ENCODE data around the gene SMAD4. TPM values are rescaled to one million over a fixed set of nuclear protein-coding genes. Genes with fewer than 3 reads are reported as not detected.
"Not testable (repeated sequence)": the region's sequence is repeated elsewhere in the genome, so short reads cannot be mapped to it uniquely, and the experiment has no call there.

Gene SMAD4
- total RNA-seq, 1 donor from 2014 or later = 196 TPM

GRCh38 chr18:51111633-51112355, 81.8 kb downstream of the SMAD4 start:
- DNase-seq (ENCODE audit: low read depth) = not testable (repeated sequence)

GRCh38 chr18:51116996-51117395, 87.0 kb downstream of the SMAD4 start:
- DNase-seq (ENCODE audit: low read depth) = not testable (repeated sequence)

- DNase-seq (ENCODE audit: low read depth) = not testable (repeated sequence)
These were observed 89.5 kb downstream of the SMAD4 start for GRCh38 chr18:51119561-51119960.

- not testable (repeated sequence) for DNase-seq (ENCODE audit: low read depth)
These were observed 90.0 kb downstream of the SMAD4 start for GRCh38 chr18:51119976-51120375.

- no peak for DNase-seq (ENCODE audit: low read depth)
These were observed 91.0 kb downstream of the SMAD4 start for GRCh38 chr18:51120809-51121596.

- no peak for DNase-seq (ENCODE audit: low read depth)
These were observed 91.5 kb downstream of the SMAD4 start for GRCh38 chr18:51121597-51121857.

GRCh38 chr18:51122266-51123045, 92.4 kb downstream of the SMAD4 start:
- no peak for DNase-seq (ENCODE audit: low read depth)

- no peak for DNase-seq (ENCODE audit: low read depth)
These were observed 93.0 kb downstream of the SMAD4 start for GRCh38 chr18:51123046-51123395.

- DNase-seq (ENCODE audit: low read depth) = no peak
These were observed 93.5 kb downstream of the SMAD4 start for GRCh38 chr18:51123481-51123880.

GRCh38 chr18:51123936-51124486, 94.0 kb downstream of the SMAD4 start:
- no peak for DNase-seq (ENCODE audit: low read depth)

GRCh38 chr18:51125976-51126375, 96.0 kb downstream of the SMAD4 start:
- no peak for DNase-seq (ENCODE audit: low read depth)

GRCh38 chr18:51127664-51128063, 97.7 kb downstream of the SMAD4 start:
- DNase-seq (ENCODE audit: low read depth) = no peak

- no peak for DNase-seq (ENCODE audit: low read depth)
These were observed 98.5 kb downstream of the SMAD4 start for GRCh38 chr18:51128533-51128932.

GRCh38 chr18:51132256-51132935, 102.4 kb downstream of the SMAD4 start:
- DNase-seq (ENCODE audit: low read depth) = peak; percentile 68

- DNase-seq (ENCODE audit: low read depth) = peak; percentile 69
These were observed 103.7 kb downstream of the SMAD4 start for GRCh38 chr18:51133580-51134160.

Other genes starting within 250 kb of the SMAD4 start
- gene MRO, start 210.2 kb upstream of the SMAD4 start, total RNA-seq = 0.30 TPM in 1 of 2 replicates, not detected in the other
- 72.3 and 77.1 TPM in 2 replicates for gene ME2, start 151.1 kb upstream of the SMAD4 start, total RNA-seq
- gene ELAC1, start 62.2 kb upstream of the SMAD4 start, total RNA-seq = 6.6 and 10.6 TPM in 2 replicates
- 62.3 and 67.6 TPM in 2 replicates for gene MEX3C, start 167.5 kb downstream of the SMAD4 start, total RNA-seq